GM12801 (cell line): ENCODE results near the gene PLN.

ENCODE experiments used
- TF ChIP-seq, protein P1 (sequence below): IDR thresholded peaks from one replicate; pipeline ENCODE4 v1.5.1; 2011; ENCODE audit warnings: control low read depth; ENCODE audit not compliant: insufficient read length; ENCODE audit errors: extremely low read depth

Gene PLN

GRCh38 chr6:118580585-118581419 is 32.7 kb downstream of the PLN start:
- TF ChIP-seq, protein P1, sequence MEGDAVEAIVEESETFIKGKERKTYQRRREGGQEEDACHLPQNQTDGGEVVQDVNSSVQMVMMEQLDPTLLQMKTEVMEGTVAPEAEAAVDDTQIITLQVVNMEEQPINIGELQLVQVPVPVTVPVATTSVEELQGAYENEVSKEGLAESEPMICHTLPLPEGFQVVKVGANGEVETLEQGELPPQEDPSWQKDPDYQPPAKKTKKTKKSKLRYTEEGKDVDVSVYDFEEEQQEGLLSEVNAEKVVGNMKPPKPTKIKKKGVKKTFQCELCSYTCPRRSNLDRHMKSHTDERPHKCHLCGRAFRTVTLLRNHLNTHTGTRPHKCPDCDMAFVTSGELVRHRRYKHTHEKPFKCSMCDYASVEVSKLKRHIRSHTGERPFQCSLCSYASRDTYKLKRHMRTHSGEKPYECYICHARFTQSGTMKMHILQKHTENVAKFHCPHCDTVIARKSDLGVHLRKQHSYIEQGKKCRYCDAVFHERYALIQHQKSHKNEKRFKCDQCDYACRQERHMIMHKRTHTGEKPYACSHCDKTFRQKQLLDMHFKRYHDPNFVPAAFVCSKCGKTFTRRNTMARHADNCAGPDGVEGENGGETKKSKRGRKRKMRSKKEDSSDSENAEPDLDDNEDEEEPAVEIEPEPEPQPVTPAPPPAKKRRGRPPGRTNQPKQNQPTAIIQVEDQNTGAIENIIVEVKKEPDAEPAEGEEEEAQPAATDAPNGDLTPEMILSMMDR: no peak

GRCh38 chr6:118581489-118581959 is 33.4 kb downstream of the PLN start:
- TF ChIP-seq, protein P1: no peak

DNA sequence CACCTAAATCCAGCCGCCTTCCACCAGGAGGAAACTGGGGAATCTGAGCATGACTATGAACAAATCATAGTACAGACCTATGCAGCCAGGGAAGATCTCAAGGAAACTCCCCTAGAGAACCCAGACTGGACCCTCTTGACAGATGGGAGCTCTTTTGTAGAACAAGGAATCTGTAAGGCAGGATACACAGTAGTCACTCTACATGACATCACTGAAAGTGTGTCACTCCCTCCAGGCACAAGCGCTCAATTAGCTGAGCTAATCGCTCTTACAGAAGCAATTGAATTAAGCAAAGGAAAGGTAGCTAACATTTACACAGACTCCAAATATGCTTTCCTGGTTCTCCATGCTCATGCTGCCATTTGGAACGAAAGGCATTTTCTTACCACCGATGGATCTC is 36.8 kb downstream of the PLN start:
- TF ChIP-seq, protein P1: no peak

DNA sequence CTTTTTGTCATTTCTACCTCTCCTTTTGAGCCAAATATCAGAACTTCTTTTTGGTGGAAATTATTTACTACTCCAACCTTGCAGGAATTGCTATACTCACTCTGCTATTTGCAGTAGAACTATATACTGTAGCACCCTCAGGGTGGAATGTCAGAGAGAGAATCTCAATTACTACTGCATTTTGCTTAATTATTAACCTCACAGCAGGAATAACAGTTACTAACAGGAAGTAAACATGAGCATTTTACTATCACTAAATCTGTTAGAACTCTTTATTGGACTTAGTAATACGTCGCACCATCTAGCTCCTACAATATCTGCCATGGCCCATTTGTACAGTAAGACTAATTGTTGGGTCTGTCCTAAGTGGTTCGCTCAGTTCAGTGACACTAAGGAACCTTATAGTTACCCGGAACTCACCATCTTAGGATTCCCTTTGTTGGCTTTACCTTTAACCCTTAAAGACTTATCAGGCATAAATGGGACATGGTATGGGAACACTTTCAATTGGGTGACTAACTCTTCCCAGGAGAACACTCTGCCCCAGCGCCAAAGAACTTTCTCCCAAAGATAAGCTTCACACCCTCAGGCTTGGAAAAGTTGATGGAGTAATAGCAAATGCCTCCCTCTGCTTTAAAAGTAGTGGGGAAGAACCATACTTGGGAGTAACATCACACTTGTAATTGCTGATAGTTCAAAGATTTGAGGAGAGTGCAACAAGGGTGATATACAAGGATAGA is 38.8 kb downstream of the PLN start:
- TF ChIP-seq, protein P1: no peak

DNA sequence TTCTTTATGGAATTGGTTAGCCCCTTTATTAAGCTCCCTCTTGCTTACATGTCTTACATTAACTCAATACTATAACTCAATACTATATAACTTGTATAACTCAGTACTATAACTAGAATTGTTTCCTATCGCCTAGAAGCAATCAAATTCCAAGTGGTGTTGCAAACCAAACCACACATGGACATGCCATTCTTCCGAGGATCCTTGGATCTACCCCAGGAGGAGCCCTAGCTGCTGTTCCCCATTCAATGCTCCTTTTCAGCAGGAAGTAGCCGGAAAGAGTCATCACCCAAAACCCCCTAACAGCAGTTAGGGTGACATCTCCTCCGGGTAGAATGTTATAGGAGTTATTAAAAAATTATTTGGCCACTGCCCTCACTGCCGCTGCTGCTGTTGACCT is 40.5 kb downstream of the PLN start:
- TF ChIP-seq, protein P1: no peak

DNA sequence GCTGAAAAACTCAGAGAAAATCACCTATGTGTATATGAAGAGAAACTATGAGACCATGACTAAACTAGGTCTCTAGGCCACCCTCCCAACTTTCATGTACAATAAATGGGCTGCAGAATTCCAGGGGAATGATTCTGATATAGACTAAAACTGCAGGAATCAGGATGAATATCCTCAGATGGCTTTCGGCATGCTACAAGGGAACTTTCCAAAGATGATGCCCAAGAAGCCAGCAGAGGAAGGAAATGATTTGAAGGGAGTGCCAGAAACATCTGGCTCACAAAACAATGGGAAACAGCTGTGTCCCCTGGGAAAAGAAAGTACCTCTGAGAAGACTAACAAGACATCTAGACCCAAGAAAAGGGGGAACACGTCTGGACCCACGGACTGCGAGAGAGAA is 41.1 kb downstream of the PLN start:
- TF ChIP-seq, protein P1: no peak

GRCh38 chr6:118589649-118590365 is 41.7 kb downstream of the PLN start:
- TF ChIP-seq, protein P1: no peak
